C4-2B (cell line): ENCODE data around the gene ZNG1A.

ENCODE experiments used
- CTCF ChIP-seq: fragments of 450-650 bp; conservative IDR thresholded peaks from 2 replicates; pipeline ENCODE4 v1.5.1; 2017; ENCODE audit warnings: mild to moderate bottlenecking
- ZFX ChIP-seq: fragments of 450-650 bp; IDR thresholded peaks from 2 replicates; pipeline ENCODE4 v1.6.1; 2017

GRCh38 chr9:209143-209758, 30.4 kb upstream of the ZNG1A start:
- TF ChIP-seq CTCF (no peak), ZFX (no peak)
